Smooth muscle cell (in vitro differentiated cells): ENCODE measurements around the gene ARFGAP3. TPM values are rescaled to one million over a fixed set of nuclear protein-coding genes. Genes with fewer than 3 reads are reported as not detected.

Experiments
- DNase-seq: peaks from one replicate; lab custom pipeline; 2025; ENCODE audit not compliant: unreplicated experiment; lab: John Stamatoyannopoulos, UW
- H2AFZ ChIP-seq: fragments of 200-600 bp; sonication (generic); 2 replicates; pipeline ENCODE4 v1.6.0; 2016; ENCODE audit warnings: antibody characterized with exemption, low read depth, mild to moderate bottlenecking
- H3F3A ChIP-seq: fragments of 200-600 bp; sonication (generic); 2 replicates; pipeline ENCODE4 v1.6.0; 2017; ENCODE audit warnings: antibody characterized with exemption, low read depth
- H3K27ac ChIP-seq: fragments of 200-600 bp; sonication (generic); 2 replicates; pipeline ENCODE4 v1.5.1; 2016; ENCODE audit warnings: low read depth, mild to moderate bottlenecking
- H3K27me3 ChIP-seq: fragments of 200-600 bp; sonication (generic); 2 replicates; pipeline ENCODE4 v1.6.1; 2016; ENCODE audit warnings: low read depth, mild to moderate bottlenecking
- H3K36me3 ChIP-seq: fragments of 200-600 bp; sonication (generic); 2 replicates; pipeline ENCODE4 v1.5.1; 2016; ENCODE audit warnings: low read depth
- H3K4me1 ChIP-seq: fragments of 200-600 bp; sonication (generic); 2 replicates; pipeline ENCODE4 v1.5.1; 2016; ENCODE audit warnings: low read depth
- H3K4me2 ChIP-seq: fragments of 200-600 bp; sonication (generic); 2 replicates; pipeline ENCODE4 v1.6.0; 2016; ENCODE audit warnings: mild to moderate bottlenecking
- H3K4me3 ChIP-seq: fragments of 200-600 bp; sonication (generic); 2 replicates; pipeline ENCODE4 v1.5.1; 2016; ENCODE audit warnings: mild to moderate bottlenecking
- H3K79me2 ChIP-seq: fragments of 200-600 bp; sonication (generic); 2 replicates; pipeline ENCODE4 v1.6.0; 2016; ENCODE audit warnings: low read depth, mild to moderate bottlenecking
- H3K9ac ChIP-seq: fragments of 200-600 bp; sonication (generic); 2 replicates; pipeline ENCODE4 v1.6.0; 2016; ENCODE audit warnings: low read depth
- H3K9me3 ChIP-seq: fragments of 200-600 bp; sonication (generic); replicated peaks from 2 replicates; pipeline ENCODE4 v1.5.1; 2016; ENCODE audit warnings: low read depth
- H4K20me1 ChIP-seq: fragments of 200-600 bp; sonication (generic); 2 replicates; pipeline ENCODE4 v1.6.0; 2016; ENCODE audit warnings: low read depth
- CTCF ChIP-seq: fragments of 200-600 bp; sonication (generic); IDR thresholded peaks from 2 replicates; pipeline ENCODE4 v1.5.1; 2017; ENCODE audit warnings: borderline replicate concordance, mild to moderate bottlenecking, antibody characterized with exemption; ENCODE audit not compliant: insufficient read depth, poor library complexity, severe bottlenecking
- WGBS: methylation state at CpG from one replicate; pipeline ENCODE4 v1.1.7; 2016; ENCODE audit warnings: low lambda C conversion rate; 5-methylcytosine and 5-hydroxymethylcytosine counted together
- polyA plus RNA-seq: library from polyadenylated mRNA; unstranded; fragments of >200 nt; fragmentation: Nextera tagmentation; extraction: Ambion mirVana; gene quantifications from 2 replicates; pipeline ENCODE4 v1.2.1, GENCODE V29; 2016
- total RNA-seq: library from RNA; depleted of rRNA; stranded (reverse); fragments of >200 nt; gene quantifications from 2 replicates; pipeline ENCODE4 v1.2.3, GENCODE V29; 2014

The ARFGAP3 gene
- total and polyA plus RNA-seq, 2 experiments from 2014 or later = 69.2 to 89.9 TPM

- H4K20me1 ChIP-seq = no peaks in the 10 kb centered on the region
- no peaks in the 10 kb centered on the region for H3K79me2 ChIP-seq
- H3K9me3 ChIP-seq = no peaks in the 10 kb centered on the region
- TF ChIP-seq CTCF = no peak
- DNase-seq = no peak
- 67% methylated on average over 7 of the region's 7 CpGs for WGBS
- no peaks in the 10 kb centered on the region for H3K4me1 ChIP-seq
- peaks cover 10% of the 10 kb centered on the region for H3F3A ChIP-seq
- no peak overlapping the region for H3K4me2 ChIP-seq
- H2AFZ ChIP-seq = no peak overlapping the region
- H3K9ac ChIP-seq = no peak overlapping the region
- H3K36me3 ChIP-seq = no peaks in the 10 kb centered on the region
- no peak overlapping the region for H3K4me3 ChIP-seq
- H3K27me3 ChIP-seq = no peaks in the 10 kb centered on the region
- H3K27ac ChIP-seq = peak overlapping the region; percentile 89
These were observed 5.1 kb upstream of the ARFGAP3 start for GRCh38 chr22:42862045-42862734.

- no peak for DNase-seq
- Histone ChIP-seq H3K9ac (no peak overlapping the region), H3K27ac (no peak overlapping the region), H3K36me3 (no peaks in the 10 kb centered on the region), H3K4me2 (no peak overlapping the region), H4K20me1 (peaks cover 2% of the 10 kb centered on the region), H3K79me2 (peaks cover 6% of the 10 kb centered on the region), H2AFZ (no peak overlapping the region), H3K9me3 (no peaks in the 10 kb centered on the region), H3F3A (peaks cover 10% of the 10 kb centered on the region), H3K27me3 (no peaks in the 10 kb centered on the region), H3K4me1 (no peaks in the 10 kb centered on the region), H3K4me3 (no peak overlapping the region)
- no peak for TF ChIP-seq CTCF
- WGBS = 93% methylated on average over 4 of the region's 4 CpGs
These were observed 3.9 kb upstream of the ARFGAP3 start for GRCh38 chr22:42860968-42861367.

GRCh38 chr22:42857845-42858481 is 890 bp upstream of the ARFGAP3 start:
- H3K4me3 ChIP-seq = peak overlapping the region; percentile 95
- no peaks in the 10 kb centered on the region for H3K27me3 ChIP-seq
- no peaks in the 10 kb centered on the region for H3K36me3 ChIP-seq
- peaks cover 10% of the 10 kb centered on the region for H3F3A ChIP-seq
- peaks cover 7% of the 10 kb centered on the region for H3K4me1 ChIP-seq
- no peak for TF ChIP-seq CTCF
- no peak overlapping the region for H3K27ac ChIP-seq
- H3K9ac ChIP-seq = no peak overlapping the region
- H4K20me1 ChIP-seq = peaks cover 32% of the 10 kb centered on the region
- no peaks in the 10 kb centered on the region for H3K9me3 ChIP-seq
- DNase-seq = no peak
- no peak overlapping the region for H2AFZ ChIP-seq
- 95% methylated on average over 14 of the region's 14 CpGs for WGBS
- H3K79me2 ChIP-seq = peaks cover 36% of the 10 kb centered on the region
- H3K4me2 ChIP-seq = peak overlapping the region; percentile 77
